ENCODE results near the gene L3MBTL1.
"Not testable (repeated sequence)": the region's sequence is repeated elsewhere in the genome, so short reads cannot be mapped to it uniquely, and the experiment has no call there.

L3MBTL1 gene

DNA sequence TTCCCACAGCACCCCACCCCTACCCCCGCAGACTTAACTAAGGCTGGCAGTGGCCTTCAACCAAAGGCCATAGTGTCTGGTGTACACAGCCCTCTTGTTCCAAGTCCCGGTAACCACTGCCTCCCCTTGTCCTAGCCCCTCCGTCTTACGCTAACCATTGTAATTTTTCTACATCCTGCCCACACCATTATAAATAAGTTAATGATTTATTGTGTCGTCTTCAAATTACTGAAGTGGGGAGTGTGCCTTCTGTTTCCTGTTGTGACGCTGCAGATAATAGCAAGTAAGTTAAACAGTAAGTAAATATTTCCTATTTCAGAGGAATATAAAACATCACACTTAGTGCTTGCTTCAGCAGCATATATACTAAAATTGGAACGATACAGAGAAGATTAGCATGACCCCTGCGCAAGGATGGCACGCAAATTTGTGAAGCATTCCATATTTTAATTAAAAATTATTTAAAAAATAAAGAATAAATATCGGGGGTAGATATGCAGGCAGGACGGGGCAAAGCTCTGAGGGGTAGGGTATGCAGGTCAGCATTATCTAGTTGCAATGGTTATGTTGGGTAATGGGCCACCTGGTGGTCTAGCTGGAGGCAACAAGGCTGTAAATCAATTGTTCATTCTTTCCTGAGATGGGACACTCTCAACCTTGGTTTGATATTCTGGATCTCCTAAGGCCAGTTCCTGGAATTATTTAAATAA lies 34.7 kb upstream of the L3MBTL1 start:
- TF ChIP-seq, protein P1, sequence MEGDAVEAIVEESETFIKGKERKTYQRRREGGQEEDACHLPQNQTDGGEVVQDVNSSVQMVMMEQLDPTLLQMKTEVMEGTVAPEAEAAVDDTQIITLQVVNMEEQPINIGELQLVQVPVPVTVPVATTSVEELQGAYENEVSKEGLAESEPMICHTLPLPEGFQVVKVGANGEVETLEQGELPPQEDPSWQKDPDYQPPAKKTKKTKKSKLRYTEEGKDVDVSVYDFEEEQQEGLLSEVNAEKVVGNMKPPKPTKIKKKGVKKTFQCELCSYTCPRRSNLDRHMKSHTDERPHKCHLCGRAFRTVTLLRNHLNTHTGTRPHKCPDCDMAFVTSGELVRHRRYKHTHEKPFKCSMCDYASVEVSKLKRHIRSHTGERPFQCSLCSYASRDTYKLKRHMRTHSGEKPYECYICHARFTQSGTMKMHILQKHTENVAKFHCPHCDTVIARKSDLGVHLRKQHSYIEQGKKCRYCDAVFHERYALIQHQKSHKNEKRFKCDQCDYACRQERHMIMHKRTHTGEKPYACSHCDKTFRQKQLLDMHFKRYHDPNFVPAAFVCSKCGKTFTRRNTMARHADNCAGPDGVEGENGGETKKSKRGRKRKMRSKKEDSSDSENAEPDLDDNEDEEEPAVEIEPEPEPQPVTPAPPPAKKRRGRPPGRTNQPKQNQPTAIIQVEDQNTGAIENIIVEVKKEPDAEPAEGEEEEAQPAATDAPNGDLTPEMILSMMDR (conservative IDR thresholded peaks at IDR 0.05; ENCODE audit: control insufficient read depth, insufficient read depth, low read depth, low read length): no peak
- H3K4me3 ChIP-seq (ENCODE audit: control insufficient read depth, low read depth, low read length): no peak overlapping the region
- no peak for DNase-seq (ENCODE audit: low read depth)

DNA sequence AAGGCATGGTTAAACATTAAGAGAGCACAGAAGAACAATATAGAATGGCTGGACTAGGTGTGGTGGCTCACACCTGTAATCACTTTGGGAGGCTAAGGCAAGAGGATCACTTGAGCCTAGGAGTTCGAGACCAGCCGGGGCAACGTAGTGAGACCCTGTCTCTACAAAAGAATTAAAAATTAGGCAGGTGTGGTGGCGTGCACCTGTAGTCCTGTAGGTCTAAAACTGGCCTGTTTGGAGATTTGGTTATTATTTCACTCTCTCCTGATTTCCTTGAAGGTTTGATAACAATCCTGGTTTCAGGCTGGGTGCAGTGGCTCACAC lies 34.2 kb upstream of the L3MBTL1 start:
- no peak for DNase-seq (ENCODE audit: low read depth)
- TF ChIP-seq, protein P1 (conservative IDR thresholded peaks at IDR 0.05; ENCODE audit: control insufficient read depth, insufficient read depth, low read depth, low read length): no peak
- no peak overlapping the region for H3K4me3 ChIP-seq (ENCODE audit: control insufficient read depth, low read depth, low read length)

DNA sequence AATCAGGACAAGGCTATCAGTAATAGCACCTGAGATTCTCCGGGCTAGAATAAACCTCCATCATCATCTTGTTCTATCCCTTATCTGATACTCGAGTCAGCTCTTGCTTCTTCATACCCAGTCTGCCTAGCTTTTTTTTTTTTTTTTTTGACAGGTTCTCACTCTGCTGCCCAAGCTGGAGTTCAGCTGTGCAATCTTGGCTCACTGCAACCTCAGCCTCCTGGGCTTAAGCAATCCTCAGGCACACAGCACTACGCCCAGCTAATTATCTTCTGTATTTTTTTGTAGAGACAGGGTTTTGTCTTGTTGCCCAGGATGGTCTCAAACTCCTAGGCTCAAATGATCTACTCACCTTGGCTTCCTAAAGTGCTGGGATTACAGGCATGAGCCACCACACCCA lies 30.3 kb upstream of the L3MBTL1 start:
- TF ChIP-seq, protein P1 (conservative IDR thresholded peaks at IDR 0.05; ENCODE audit: control insufficient read depth, insufficient read depth, low read depth, low read length): no peak
- DNase-seq (ENCODE audit: low read depth): no peak
- H3K4me3 ChIP-seq (ENCODE audit: control insufficient read depth, low read depth, low read length): no peak overlapping the region

DNA sequence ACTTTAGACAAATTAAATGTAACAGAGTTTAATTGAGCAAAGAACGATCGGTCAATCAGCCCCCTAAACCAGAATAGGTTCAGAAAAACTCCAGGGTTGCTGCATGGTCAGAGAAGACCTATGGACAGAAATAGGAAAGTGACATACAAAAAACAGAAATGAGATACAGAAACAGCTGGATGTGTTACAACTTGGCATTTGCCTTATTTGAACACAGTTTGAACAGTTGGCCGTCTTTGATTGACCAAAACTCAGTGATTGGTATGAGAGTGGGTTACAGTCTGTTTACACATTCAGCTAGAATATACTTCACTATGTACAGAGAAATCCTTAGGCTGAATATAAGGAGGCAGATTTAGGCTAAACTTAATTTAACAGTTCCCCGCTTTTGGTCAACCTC lies 29.9 kb upstream of the L3MBTL1 start:
- H3K4me3 ChIP-seq (ENCODE audit: control insufficient read depth, low read depth, low read length): no peak overlapping the region
- TF ChIP-seq, protein P1 (conservative IDR thresholded peaks at IDR 0.05; ENCODE audit: control insufficient read depth, insufficient read depth, low read depth, low read length): no peak
- DNase-seq (ENCODE audit: low read depth): no peak

DNA sequence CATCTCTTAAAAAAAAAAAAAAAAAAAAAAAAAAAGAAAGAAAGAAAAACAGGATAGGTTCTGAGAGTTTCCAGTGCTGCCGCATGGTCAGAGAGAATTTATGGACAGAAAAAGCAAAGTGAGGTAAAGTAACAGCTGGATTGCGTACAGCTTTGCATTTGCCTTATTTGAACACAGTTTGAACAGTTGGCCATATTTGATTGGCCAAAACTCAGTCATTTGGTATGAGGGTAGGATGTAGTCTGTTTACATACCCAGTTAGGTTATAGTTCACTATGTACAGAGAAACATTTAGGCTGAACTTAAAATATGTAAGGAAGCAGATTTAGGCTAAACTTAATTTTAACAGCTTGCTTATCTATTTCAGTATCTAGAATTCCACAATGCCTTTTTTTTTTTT lies 17.5 kb upstream of the L3MBTL1 start:
- DNase-seq (ENCODE audit: low read depth): no peak
- H3K4me3 ChIP-seq (ENCODE audit: control insufficient read depth, low read depth, low read length): no peak overlapping the region
- TF ChIP-seq, protein P1 (conservative IDR thresholded peaks at IDR 0.05; ENCODE audit: control insufficient read depth, insufficient read depth, low read depth, low read length): no peak

DNA sequence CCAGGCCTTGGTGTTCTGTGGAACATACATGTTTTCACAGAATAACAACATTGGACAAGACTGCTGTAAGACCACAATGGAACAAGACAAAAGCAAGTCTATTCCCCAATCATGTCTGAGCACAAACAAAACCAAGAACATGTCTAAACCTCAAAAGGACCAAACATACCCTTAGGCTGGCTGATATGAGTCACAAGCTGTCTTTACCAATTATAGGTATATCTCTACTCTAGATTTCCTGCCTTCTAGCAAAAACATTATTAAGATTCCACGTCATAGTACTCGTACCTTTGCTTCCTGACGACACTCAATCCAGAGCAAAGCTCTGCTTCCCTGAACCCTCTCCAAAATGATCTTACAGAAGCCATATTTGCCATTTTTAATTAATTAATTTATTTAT lies 15.4 kb upstream of the L3MBTL1 start:
- no peak overlapping the region for H3K4me3 ChIP-seq (ENCODE audit: control insufficient read depth, low read depth, low read length)
- DNase-seq (ENCODE audit: low read depth): no peak
- TF ChIP-seq, protein P1 (conservative IDR thresholded peaks at IDR 0.05; ENCODE audit: control insufficient read depth, insufficient read depth, low read depth, low read length): no peak

DNA sequence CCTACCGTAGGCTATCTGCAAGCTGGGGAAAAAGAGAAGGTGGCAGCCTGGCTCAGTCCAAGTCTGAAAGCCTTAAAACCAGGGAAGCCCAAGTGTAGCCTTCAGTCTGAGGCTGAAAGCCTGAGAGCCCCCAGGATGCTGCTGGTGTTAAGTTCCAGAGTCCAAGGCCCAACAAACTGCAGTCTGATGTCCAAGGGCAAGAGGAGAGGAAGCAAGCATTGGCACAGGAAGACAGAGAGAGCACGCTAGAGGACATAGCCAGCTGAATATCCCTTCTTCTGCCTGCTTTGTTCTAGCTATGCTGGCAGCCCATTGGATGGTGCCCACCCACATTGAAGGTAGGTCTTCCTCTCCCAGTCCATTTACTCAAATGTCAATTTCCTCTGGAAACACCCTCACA lies 12.1 kb upstream of the L3MBTL1 start:
- TF ChIP-seq, protein P1 (conservative IDR thresholded peaks at IDR 0.05; ENCODE audit: control insufficient read depth, insufficient read depth, low read depth, low read length): no peak
- no peak for DNase-seq (ENCODE audit: low read depth)
- no peak overlapping the region for H3K4me3 ChIP-seq (ENCODE audit: control insufficient read depth, low read depth, low read length)

DNA sequence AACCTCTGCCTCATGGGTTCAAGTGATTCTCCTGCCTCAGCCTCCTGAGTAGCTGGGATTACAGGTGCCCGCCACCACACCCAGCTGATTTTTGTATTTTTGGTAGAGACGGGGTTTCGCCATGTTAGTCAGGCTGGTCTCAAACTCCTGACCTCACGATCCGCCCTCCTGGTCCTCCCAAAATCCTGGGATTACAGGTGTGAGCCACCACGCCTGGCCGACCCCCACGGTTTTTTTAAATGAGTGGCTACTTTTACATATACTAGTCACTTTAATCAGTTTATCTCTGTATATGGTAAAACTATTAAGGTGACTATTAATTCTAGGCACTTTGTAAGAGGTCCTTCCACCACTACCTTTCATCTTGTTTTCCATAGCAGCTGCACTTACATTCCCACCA lies 5.5 kb upstream of the L3MBTL1 start:
- not testable (repeated sequence) for H3K4me3 ChIP-seq (ENCODE audit: control insufficient read depth, low read depth, low read length); DNase-seq (ENCODE audit: low read depth)
